Fibroblast of the aortic adventitia (primary cell): ENCODE data around the gene CRYGC. TPM values are rescaled to one million over a fixed set of nuclear protein-coding genes. Genes with fewer than 3 reads are reported as not detected.
"Not testable (repeated sequence)": the region's sequence is repeated elsewhere in the genome, so short reads cannot be mapped to it uniquely, and the experiment has no call there.

Experiments
- DNase-seq: peaks from one replicate; pipeline ENCODE4 v3.0.0-alpha.2; 2010; ENCODE audit warnings: low read depth
- H3K4me3 ChIP-seq: 2 replicates; pipeline ENCODE4 v1.5.1; 2011; ENCODE audit warnings: low read depth, mild to moderate bottlenecking, control low read depth, low read length, moderate library complexity
- total RNA-seq: library from RNA; depleted of rRNA; stranded (reverse); fragments of >200 nt; gene quantifications from 2 replicates; pipeline ENCODE4 v1.2.3, GENCODE V29; 2012; ENCODE audit warnings: low replicate concordance
- TF ChIP-seq, protein P1 (sequence below): IDR thresholded peaks from 2 replicates; pipeline ENCODE4 v1.5.1; 2011; ENCODE audit warnings: mild to moderate bottlenecking, low read length, control low read depth, inconsistent platforms; ENCODE audit not compliant: insufficient read depth

CRYGC gene
- total RNA-seq, 1 donor: not detected

DNA sequence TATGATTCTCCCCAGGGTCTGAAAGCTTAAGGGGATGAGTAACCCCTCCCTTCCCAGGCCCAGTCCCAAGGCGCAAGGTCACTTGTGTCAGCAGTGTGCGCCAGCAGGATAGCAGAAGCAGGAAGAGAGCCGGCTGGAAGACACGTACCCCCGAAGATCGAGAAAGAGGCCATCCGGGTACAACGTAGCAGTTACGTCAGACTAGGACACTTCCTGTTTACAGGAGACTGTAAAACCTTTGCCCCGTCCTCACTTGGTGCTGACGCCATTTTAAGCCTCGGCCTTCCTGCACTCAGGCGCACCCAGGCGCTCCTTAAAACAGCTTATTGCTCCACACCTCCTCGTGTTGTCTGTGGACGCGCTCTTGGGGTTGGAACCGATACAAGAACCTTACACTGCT, 9.8 kb upstream of the CRYGC start:
- TF ChIP-seq, protein P1, sequence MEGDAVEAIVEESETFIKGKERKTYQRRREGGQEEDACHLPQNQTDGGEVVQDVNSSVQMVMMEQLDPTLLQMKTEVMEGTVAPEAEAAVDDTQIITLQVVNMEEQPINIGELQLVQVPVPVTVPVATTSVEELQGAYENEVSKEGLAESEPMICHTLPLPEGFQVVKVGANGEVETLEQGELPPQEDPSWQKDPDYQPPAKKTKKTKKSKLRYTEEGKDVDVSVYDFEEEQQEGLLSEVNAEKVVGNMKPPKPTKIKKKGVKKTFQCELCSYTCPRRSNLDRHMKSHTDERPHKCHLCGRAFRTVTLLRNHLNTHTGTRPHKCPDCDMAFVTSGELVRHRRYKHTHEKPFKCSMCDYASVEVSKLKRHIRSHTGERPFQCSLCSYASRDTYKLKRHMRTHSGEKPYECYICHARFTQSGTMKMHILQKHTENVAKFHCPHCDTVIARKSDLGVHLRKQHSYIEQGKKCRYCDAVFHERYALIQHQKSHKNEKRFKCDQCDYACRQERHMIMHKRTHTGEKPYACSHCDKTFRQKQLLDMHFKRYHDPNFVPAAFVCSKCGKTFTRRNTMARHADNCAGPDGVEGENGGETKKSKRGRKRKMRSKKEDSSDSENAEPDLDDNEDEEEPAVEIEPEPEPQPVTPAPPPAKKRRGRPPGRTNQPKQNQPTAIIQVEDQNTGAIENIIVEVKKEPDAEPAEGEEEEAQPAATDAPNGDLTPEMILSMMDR: no peak
- H3K4me3 ChIP-seq: no peak overlapping the region
- no peak for DNase-seq

GRCh38 chr2:208138334-208138733, 8.7 kb upstream of the CRYGC start:
- H3K4me3 ChIP-seq, DNase-seq: not testable (repeated sequence)

GRCh38 chr2:208136716-208137094, 7.1 kb upstream of the CRYGC start:
- TF ChIP-seq, protein P1: no peak
- DNase-seq: no peak
- no peak overlapping the region for H3K4me3 ChIP-seq

- no peak overlapping the region for H3K4me3 ChIP-seq
- TF ChIP-seq, protein P1: no peak
- no peak for DNase-seq
Measured at GRCh38 chr2:208135794-208136715, 6.4 kb upstream of the CRYGC start.

DNA sequence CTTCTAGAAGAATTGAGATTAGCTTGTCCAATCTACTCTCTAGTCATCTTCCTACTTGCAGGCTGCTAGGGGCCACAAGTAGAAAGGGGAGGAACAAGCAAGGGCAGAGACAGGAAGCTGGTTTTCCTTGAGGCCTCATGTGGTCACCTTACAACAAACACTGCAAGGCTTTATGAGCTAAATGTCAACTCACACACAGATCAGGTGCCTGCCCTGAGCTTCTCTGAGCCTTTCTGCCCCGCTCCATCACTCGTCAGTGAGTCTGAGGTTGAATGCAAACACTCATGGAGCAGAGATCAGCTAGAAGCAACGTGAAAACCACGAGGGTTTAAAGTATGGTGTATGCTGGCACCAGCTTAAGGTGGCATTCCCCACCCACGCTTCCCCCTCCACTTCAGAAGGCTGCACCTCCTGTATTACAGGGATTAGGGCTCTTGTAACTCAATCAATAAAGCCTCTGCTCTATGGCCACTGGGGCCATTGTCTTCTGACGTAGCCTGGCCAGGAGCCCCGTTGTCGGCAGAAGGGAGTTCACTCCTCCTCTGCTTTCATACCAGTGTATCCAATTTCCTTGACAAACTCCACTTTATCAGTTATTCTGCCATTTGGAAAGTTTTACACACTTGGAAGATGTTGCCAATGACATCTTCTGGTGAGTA, 5.4 kb upstream of the CRYGC start:
- TF ChIP-seq, protein P1: no peak
- H3K4me3 ChIP-seq: no peak overlapping the region
- DNase-seq: no peak

- H3K4me3 ChIP-seq: no peak overlapping the region
- no peak for DNase-seq
- TF ChIP-seq, protein P1: no peak
Measured at GRCh38 chr2:208130712-208131110, 1.1 kb upstream of the CRYGC start.

GRCh38 chr2:208128136-208128535, 1.5 kb downstream of the CRYGC start:
- DNase-seq: no peak
- H3K4me3 ChIP-seq: no peak overlapping the region
- TF ChIP-seq, protein P1: no peak
